H1 (cell line): ENCODE data around the gene LAIR2. TPM values are rescaled to one million over a fixed set of nuclear protein-coding genes. Genes with fewer than 3 reads are reported as not detected.

Experiments
- CTCF ChIA-PET: fragments of 300-600 bp; sonication (Branson Sonifier 250); formaldehyde crosslinking; loops from one replicate; lab custom pipeline; 2021; ENCODE audit not compliant: partially characterized antibody; lab: Charles Lee
- POLR2A ChIA-PET: fragments of 300-600 bp; sonication (Branson Sonifier 250); formaldehyde crosslinking; loops from one replicate; lab custom pipeline; 2021; ENCODE audit warnings: inconsistent platforms; ENCODE audit not compliant: partially characterized antibody; lab: Charles Lee
- DNase-seq, 2 experiments: peaks; one replicate each; pipeline versions ENCODE4 v3.0.0 to v3.0.0-alpha.2; 2010 to 2022; ENCODE audit warnings: low spot score in 2 of 2, low read depth in 1 of 2, mixed read lengths in 1 of 2
- FAIRE-seq: peaks from 2 replicates; lab custom pipeline; 2011; peaks lifted over from hg19 to GRCh38; lab: Jason Lieb, UNC
- H2AFZ ChIP-seq: 2 replicates; pipeline ENCODE4 v1.8.1; 2012; ENCODE audit warnings: low read length, inconsistent platforms
- H2AK5ac ChIP-seq: 2 replicates; pipeline ENCODE4 v1.6.1; 2013; ENCODE audit warnings: low read depth, low read length
- H2BK120ac ChIP-seq: replicated peaks from 2 replicates; pipeline ENCODE3; 2013; ENCODE audit warnings: low read depth, low read length, inconsistent platforms
- H2BK12ac ChIP-seq: 2 replicates; pipeline ENCODE4 v1.6.1; 2013; ENCODE audit warnings: low read depth, low read length
- H2BK15ac ChIP-seq: 2 replicates; pipeline ENCODE4 v1.6.1; 2013; ENCODE audit warnings: low read length
- H2BK20ac ChIP-seq: 2 replicates; pipeline ENCODE4 v1.6.1; 2013; ENCODE audit warnings: low read length
- H2BK5ac ChIP-seq: 2 replicates; pipeline ENCODE4 v1.6.1; 2013; ENCODE audit warnings: low read depth, low read length
- H3K14ac ChIP-seq: 2 replicates; pipeline ENCODE4 v1.6.1; 2013; ENCODE audit warnings: inconsistent platforms; ENCODE audit not compliant: insufficient read length
- H3K18ac ChIP-seq: 2 replicates; pipeline ENCODE4 v1.6.1; 2013; ENCODE audit warnings: low read length; ENCODE audit errors: extremely low read depth
- H3K23ac ChIP-seq: 2 replicates; pipeline ENCODE4 v1.6.1; 2013; ENCODE audit warnings: inconsistent platforms; ENCODE audit not compliant: insufficient read length
- H3K23me2 ChIP-seq: 2 replicates; pipeline ENCODE4 v1.6.1; 2013; ENCODE audit warnings: low read depth, low read length
- H3K27ac ChIP-seq: 2 replicates; pipeline ENCODE4 v1.6.1; 2011; ENCODE audit warnings: low read depth, low read length, inconsistent platforms
- H3K27me3 ChIP-seq, 4 experiments: replicated peaks in 1 of 4; 1 replicate in 1 of 4; 2 replicates in 3 of 4; pipeline versions ENCODE4 v1.6.1 to v1.8.1; 2011 to 2013; ENCODE audit warnings: low read length in 3 of 4, mild to moderate bottlenecking in 3 of 4, inconsistent platforms in 2 of 4, mixed read lengths in 2 of 4, moderate library complexity in 1 of 4; ENCODE audit not compliant: control insufficient read depth in 3 of 4, insufficient read depth in 3 of 4; ENCODE audit errors: extremely low read depth in 1 of 4
- H3K36me3 ChIP-seq, 4 experiments: 2 replicates each; pipeline versions ENCODE4 v1.6.1 to v1.8.1; 2011 to 2013; ENCODE audit warnings: mild to moderate bottlenecking in 4 of 4, low read length in 3 of 4, moderate library complexity in 2 of 4, control low read depth in 1 of 4, inconsistent platforms in 1 of 4; ENCODE audit not compliant: insufficient read depth in 4 of 4, control insufficient read depth in 2 of 4
- H3K4ac ChIP-seq: replicated peaks from 2 replicates; pipeline ENCODE3; 2013; ENCODE audit warnings: low read length, low read depth, mixed read lengths, inconsistent platforms; ENCODE audit not compliant: insufficient read length
- H3K4me1 ChIP-seq, 4 experiments: replicated peaks in 1 of 4; 1 replicate in 1 of 4; 2 replicates in 3 of 4; pipeline versions ENCODE4 v1.6.1 to v1.8.1; 2011 to 2013; ENCODE audit warnings: low read length in 3 of 4, inconsistent platforms in 2 of 4, mixed read lengths in 1 of 4; ENCODE audit not compliant: insufficient read depth in 4 of 4, control insufficient read depth in 3 of 4
- H3K4me2 ChIP-seq, 2 experiments: 2 replicates each; pipeline versions ENCODE4 v1.6.1 to v1.8.1; 2011 to 2013; ENCODE audit warnings: low read depth in 2 of 2, low read length in 2 of 2, control low read depth in 1 of 2, inconsistent platforms in 1 of 2, mild to moderate bottlenecking in 1 of 2; ENCODE audit not compliant: insufficient read depth in 1 of 2
- H3K4me3 ChIP-seq, 4 experiments: fragments of 200-600, 300-600 bp in 1 of 4; sonication (generic), shearing (Covaris generic), sonication (Bioruptor Twin) in 1 of 4; 2 replicates each; pipeline versions ENCODE4 v1.5.1 to v1.8.1; 2011 to 2016; ENCODE audit warnings: low read length in 4 of 4, low read depth in 3 of 4, control low read depth in 2 of 4, inconsistent platforms in 2 of 4, mild to moderate bottlenecking in 2 of 4, mixed read lengths in 1 of 4, moderate library complexity in 1 of 4; ENCODE audit not compliant: insufficient read depth in 2 of 4; ENCODE audit errors: extremely low read depth in 1 of 4
- H3K56ac ChIP-seq: replicated peaks from 2 replicates; pipeline ENCODE3; 2013; ENCODE audit warnings: low read depth, mild to moderate bottlenecking, mixed read lengths, low read length, inconsistent platforms; ENCODE audit not compliant: insufficient read length
- H3K79me1 ChIP-seq: 2 replicates; pipeline ENCODE4 v1.6.1; 2013; ENCODE audit warnings: low read depth, low read length, control low read depth
- H3K79me2 ChIP-seq, 2 experiments: 2 replicates each; pipeline versions ENCODE4 v1.6.1 to v1.8.1; 2012 to 2013; ENCODE audit warnings: low read length in 2 of 2, mild to moderate bottlenecking in 2 of 2, inconsistent platforms in 1 of 2; ENCODE audit not compliant: insufficient read depth in 2 of 2, control insufficient read depth in 1 of 2
- H3K9ac ChIP-seq, 4 experiments: replicated peaks in 1 of 4; 1 replicate in 1 of 4; 2 replicates in 3 of 4; pipeline versions ENCODE4 v1.6.1 to v1.8.1; 2011 to 2013; ENCODE audit warnings: low read depth in 3 of 4, low read length in 3 of 4, control low read depth in 2 of 4, mild to moderate bottlenecking in 2 of 4, moderate library complexity in 2 of 4, inconsistent platforms in 1 of 4; ENCODE audit errors: extremely low read depth in 1 of 4
- H3K9me3 ChIP-seq, 2 experiments: 2 replicates each; pipeline versions ENCODE4 v1.6.1 to v1.8.1; 2012 to 2013; ENCODE audit warnings: mild to moderate bottlenecking in 2 of 2, moderate library complexity in 2 of 2, control low read depth in 1 of 2, inconsistent platforms in 1 of 2, low read depth in 1 of 2, low read length in 1 of 2, mixed read lengths in 1 of 2; ENCODE audit not compliant: insufficient read depth in 2 of 2
- H4K20me1 ChIP-seq, 2 experiments: replicated peaks in 1 of 2; 2 replicates each; pipeline versions ENCODE3 to v1.8.1; 2011 to 2013; ENCODE audit warnings: inconsistent platforms in 2 of 2, low read length in 2 of 2, mild to moderate bottlenecking in 1 of 2; ENCODE audit not compliant: insufficient read depth in 2 of 2, control insufficient read depth in 1 of 2
- H4K5ac ChIP-seq: 2 replicates; pipeline ENCODE4 v1.6.1; 2013; ENCODE audit warnings: low read length, low read depth, mixed read lengths, inconsistent platforms; ENCODE audit not compliant: insufficient read length
- H4K8ac ChIP-seq: 2 replicates; pipeline ENCODE4 v1.8.0; 2013; ENCODE audit warnings: mild to moderate bottlenecking, moderate library complexity, low read length, inconsistent platforms; ENCODE audit not compliant: insufficient read depth; ENCODE audit errors: extremely low read depth
- H4K91ac ChIP-seq: replicated peaks from 2 replicates; pipeline ENCODE3; 2013; ENCODE audit warnings: low read length, mixed read lengths, inconsistent platforms; ENCODE audit not compliant: insufficient read length
- NANOG ChIP-seq: IDR thresholded peaks from 2 replicates; pipeline ENCODE4 v1.6.1; 2011; ENCODE audit warnings: low read length, low read depth, mild to moderate bottlenecking, inconsistent platforms; ENCODE audit not compliant: insufficient read depth, poor library complexity, severe bottlenecking
- WGBS, 2 experiments: shearing (Covaris generic) in 1 of 2; methylation state at CpG; one replicate each; pipeline versions ENCODE4 v1.1.6 to v1.1.7; 2013 to 2015; ENCODE audit warnings: low lambda C conversion rate in 2 of 2, mixed read lengths in 2 of 2, inconsistent platforms in 1 of 2, low coverage in 1 of 2, missing lambda C conversion rate in 1 of 2; ENCODE audit not compliant: insufficient replicate concordance in 2 of 2, insufficient coverage in 1 of 2, insufficient read length in 1 of 2; ENCODE audit errors: extremely low coverage in 1 of 2, missing lambda C conversion rate in 1 of 2; 5-methylcytosine and 5-hydroxymethylcytosine counted together
- polyA plus RNA-seq, 7 experiments: library from polyadenylated mRNA; depleted of rRNA in 3 of 7; stranded (reverse) in 5 of 7; unstranded in 2 of 7; fragments of >200 nt in 5 of 7; fragments of 200-250 nt in 2 of 7; gene quantifications; 1 replicate in 5 of 7; 2 replicates in 1 of 7; 4 replicates in 1 of 7; pipeline versions ENCODE4 v1.2.1 to v1.2.3, GENCODE V29; 2011 to 2013; ENCODE audit warnings: missing spikeins in 2 of 7, mixed read lengths in 2 of 7
- total RNA-seq: library from RNA; stranded (reverse); fragmentation: NEBNext Ultra II Directional; extraction: Animal tissue kit (Norgen Biotek cat#: 25700); gene quantifications from 2 replicates; pipeline ENCODE4 v1.2.1, GENCODE V29; 2021

Gene LAIR2
- total and polyA plus RNA-seq, 2 of the 8 experiments (the other 6 are each of a cell fraction or from before 2014, with no cell fraction given), result not detected

DNA sequence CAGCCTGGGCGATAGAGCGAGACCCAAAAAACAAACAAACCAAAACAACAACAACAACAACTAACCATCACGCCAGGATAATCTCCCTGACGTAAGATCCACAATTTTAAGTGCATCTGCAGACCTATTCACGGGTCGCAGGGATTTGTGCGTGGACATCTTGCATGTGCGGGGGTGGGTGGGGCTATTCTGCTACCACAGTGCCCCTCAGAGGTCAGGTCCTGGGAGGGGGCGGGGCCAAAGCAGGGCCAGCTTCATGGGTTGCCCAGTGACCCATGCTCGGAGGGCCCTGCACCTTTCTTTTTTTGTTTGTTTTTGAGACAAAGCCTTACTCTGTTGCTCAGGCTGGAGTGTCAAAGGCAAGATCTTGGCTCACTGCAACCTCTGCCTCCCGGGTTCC, 26.9 kb upstream of the LAIR2 start:
- Histone ChIP-seq H4K5ac (no peak overlapping the region), H2BK5ac (no peak overlapping the region), H3K23me2 (peaks cover 5% of the 10 kb centered on the region; the same call in 1 of the 2 replicates), H3K4me3 (no peak overlapping the region), H3K27me3 (peaks cover 0 to 10% (median 7%) of the 10 kb centered on the region in 4 experiments; a peak in 6 of 7 replicates), H4K8ac (no peak overlapping the region), H3K9ac (no peak overlapping the region), H2BK15ac (no peak overlapping the region), H3K79me1 (no peaks in the 10 kb centered on the region), H3K4me2 (no peak overlapping the region), H2BK20ac (no peak overlapping the region), H4K91ac (no peak overlapping the region), H3K9me3 (no peaks in the 10 kb centered on the region), H2BK120ac (no peak overlapping the region), H2AFZ (no peak overlapping the region), H3K27ac (no peak overlapping the region), H3K4ac (no peak overlapping the region), H3K56ac (no peak overlapping the region), H3K18ac (no peak overlapping the region), H3K79me2 (no peaks in the 10 kb centered on the region), H3K36me3 (no peaks in the 10 kb centered on the region), H3K4me1 (peaks cover 2 to 7% (median 3%) of the 10 kb centered on the region in 4 experiments; a peak in 5 of 7 replicates), H2AK5ac (no peak overlapping the region), H3K23ac (no peak overlapping the region), H4K20me1 (no peaks in the 10 kb centered on the region), H2BK12ac (no peak overlapping the region), H3K14ac (no peak overlapping the region)
- DNase-seq (no peak), FAIRE-seq (no peak)
- WGBS, 2 experiments, result 88% methylated on average over 8 of the region's 11 CpGs; no CpG with 5 or more reads in 1 of the 2 experiments
- ChIA-PET CTCF (no interaction called here), POLR2A (no interaction called here)
- no peak for TF ChIP-seq NANOG
